Kidney epithelial cell (primary cell): ENCODE data around the gene RIPK4. TPM values are rescaled to one million over a fixed set of nuclear protein-coding genes. Genes with fewer than 3 reads are reported as not detected.

Experiments used
- DNase-seq: peaks from one replicate; pipeline ENCODE4 v3.0.0-alpha.2; 2010; ENCODE audit warnings: low read depth
- H3K27me3 ChIP-seq: 2 replicates; pipeline ENCODE4 v1.6.0; 2011; ENCODE audit warnings: low read length; ENCODE audit not compliant: control insufficient read depth, insufficient read depth
- H3K36me3 ChIP-seq: 2 replicates; pipeline ENCODE4 v1.5.1; 2011; ENCODE audit warnings: low read length; ENCODE audit not compliant: control insufficient read depth, insufficient read depth
- H3K4me3 ChIP-seq: 2 replicates; pipeline ENCODE4 v1.5.1; 2011; ENCODE audit warnings: low read depth, mild to moderate bottlenecking, control low read depth, low read length
- total RNA-seq: library from RNA; depleted of rRNA; stranded (reverse); fragments of >200 nt; gene quantifications from 2 replicates; pipeline ENCODE4 v1.2.3, GENCODE V29; 2015
- TF ChIP-seq, protein P1 (sequence below): IDR thresholded peaks from 2 replicates; pipeline ENCODE4 v1.5.1; 2011; ENCODE audit warnings: mild to moderate bottlenecking, moderate library complexity, low read length, control low read depth, inconsistent platforms; ENCODE audit not compliant: insufficient read depth, poor library complexity, severe bottlenecking

RIPK4 gene
- total RNA-seq, 1 donor from 2014 or later: 17.6 TPM

DNA sequence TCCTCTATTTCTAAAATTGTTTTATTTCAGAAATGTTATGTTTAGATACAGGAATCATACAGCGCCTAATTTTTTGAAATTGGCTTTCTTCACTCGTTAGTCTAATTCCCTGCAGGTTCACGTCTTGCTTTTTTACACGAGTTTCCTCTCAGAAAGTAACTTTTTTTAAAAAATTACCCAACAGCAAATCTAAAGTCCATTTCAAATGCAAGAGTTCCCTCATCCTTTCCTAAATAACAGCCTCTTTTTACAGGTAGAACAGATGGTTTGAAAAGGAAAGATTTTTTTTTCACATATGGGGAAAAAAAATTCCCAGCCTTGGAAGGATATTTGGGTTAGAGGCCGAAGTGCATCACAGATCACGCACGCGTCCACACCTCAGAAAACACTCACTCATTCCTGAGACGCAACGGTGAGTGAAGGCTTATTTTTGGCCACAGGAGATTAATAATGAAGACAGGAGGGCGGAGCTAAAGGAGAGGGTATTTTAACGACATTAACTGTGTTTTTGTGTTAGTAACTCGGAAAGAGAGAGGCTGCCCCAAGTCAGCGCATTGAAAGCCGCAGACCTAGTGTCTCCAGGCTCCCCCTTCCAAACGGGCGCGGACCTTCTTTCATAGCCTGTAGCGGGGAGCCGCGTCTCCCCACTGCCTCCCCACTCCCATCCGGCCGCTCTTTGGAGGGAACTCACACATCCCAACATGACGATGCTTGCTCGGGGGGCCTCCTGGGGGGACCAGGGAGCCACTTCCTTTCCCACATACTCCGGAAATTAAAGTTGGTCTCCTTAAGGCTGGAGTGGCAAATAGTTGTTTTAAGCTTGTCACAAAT is 969 bp upstream of the RIPK4 start:
- Histone ChIP-seq H3K36me3 (no peaks in the 10 kb centered on the region), H3K4me3 (peak overlapping the region; percentile 92), H3K27me3 (no peaks in the 10 kb centered on the region)
- TF ChIP-seq, protein P1, sequence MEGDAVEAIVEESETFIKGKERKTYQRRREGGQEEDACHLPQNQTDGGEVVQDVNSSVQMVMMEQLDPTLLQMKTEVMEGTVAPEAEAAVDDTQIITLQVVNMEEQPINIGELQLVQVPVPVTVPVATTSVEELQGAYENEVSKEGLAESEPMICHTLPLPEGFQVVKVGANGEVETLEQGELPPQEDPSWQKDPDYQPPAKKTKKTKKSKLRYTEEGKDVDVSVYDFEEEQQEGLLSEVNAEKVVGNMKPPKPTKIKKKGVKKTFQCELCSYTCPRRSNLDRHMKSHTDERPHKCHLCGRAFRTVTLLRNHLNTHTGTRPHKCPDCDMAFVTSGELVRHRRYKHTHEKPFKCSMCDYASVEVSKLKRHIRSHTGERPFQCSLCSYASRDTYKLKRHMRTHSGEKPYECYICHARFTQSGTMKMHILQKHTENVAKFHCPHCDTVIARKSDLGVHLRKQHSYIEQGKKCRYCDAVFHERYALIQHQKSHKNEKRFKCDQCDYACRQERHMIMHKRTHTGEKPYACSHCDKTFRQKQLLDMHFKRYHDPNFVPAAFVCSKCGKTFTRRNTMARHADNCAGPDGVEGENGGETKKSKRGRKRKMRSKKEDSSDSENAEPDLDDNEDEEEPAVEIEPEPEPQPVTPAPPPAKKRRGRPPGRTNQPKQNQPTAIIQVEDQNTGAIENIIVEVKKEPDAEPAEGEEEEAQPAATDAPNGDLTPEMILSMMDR: no peak
- DNase-seq: peak; percentile 75

DNA sequence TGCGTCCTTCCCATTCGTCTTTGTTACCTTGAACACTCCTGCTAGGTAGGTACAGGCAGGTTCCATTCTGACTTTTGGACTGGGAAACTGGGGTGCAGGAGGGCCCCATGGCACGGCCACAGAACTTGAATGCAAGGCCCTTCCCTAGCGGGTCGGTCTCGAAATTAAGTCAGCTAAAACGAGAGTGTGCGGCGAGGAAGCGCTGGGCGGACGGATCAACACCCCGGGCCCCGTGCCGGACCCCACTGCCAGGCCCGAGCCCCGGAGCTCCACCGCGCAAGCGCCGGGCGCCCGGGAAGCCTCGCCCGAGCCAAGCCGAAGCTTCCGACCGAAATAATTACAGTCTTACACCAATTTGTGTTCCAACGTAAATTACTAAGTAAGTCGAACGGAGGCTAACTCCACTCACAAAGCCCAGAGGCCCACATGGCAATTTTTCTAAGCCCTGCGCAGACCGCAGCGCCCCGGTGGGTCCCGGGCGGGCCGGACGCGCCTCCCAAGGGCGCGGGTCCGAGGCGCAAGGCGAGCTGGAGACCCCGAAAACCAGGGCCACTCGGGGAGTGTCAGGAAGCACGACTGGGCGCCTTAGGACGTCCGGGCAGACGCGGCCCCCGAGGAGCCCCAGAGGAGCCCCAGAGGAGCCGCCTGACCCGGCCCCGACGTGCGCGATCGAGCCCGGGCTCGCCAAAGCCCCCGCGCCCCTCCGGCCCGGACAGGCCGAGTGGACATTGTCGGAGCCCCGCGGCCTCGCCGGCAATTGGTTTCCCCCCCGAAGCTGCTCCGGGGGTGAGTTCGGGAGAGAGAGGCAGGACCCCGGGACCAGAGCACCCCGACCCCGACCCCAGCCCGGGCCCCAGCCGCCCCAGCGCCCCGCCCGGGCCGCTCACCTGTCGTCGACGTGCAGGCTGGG is 624 bp downstream of the RIPK4 start:
- H3K27me3 ChIP-seq: no peaks in the 10 kb centered on the region
- H3K4me3 ChIP-seq: peak overlapping the region; percentile 92
- TF ChIP-seq, protein P1: no peak
- H3K36me3 ChIP-seq: no peaks in the 10 kb centered on the region
- no peak for DNase-seq

DNA sequence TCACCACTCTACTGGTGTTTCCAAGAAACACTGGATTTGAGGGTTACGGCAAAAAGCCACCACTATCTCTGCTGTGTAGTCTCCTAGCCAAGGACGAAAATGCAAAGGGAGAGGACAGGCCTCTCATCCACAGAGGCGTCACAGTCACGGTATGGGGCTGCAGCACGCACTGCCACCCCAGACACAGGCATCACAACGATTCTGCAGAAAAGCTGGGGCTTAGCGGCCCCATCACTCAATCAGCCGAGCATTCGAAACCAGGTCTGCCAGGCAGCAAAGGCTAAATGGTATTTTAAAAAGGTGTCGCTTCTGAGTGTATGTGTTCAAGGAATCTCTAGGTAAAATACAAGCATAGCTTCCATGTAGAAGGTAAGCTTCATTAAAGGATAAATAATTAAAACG is 1.4 kb downstream of the RIPK4 start:
- H3K27me3 ChIP-seq: no peaks in the 10 kb centered on the region
- DNase-seq: no peak
- H3K4me3 ChIP-seq: peak overlapping the region; percentile 92
- TF ChIP-seq, protein P1: no peak
- H3K36me3 ChIP-seq: no peaks in the 10 kb centered on the region

DNA sequence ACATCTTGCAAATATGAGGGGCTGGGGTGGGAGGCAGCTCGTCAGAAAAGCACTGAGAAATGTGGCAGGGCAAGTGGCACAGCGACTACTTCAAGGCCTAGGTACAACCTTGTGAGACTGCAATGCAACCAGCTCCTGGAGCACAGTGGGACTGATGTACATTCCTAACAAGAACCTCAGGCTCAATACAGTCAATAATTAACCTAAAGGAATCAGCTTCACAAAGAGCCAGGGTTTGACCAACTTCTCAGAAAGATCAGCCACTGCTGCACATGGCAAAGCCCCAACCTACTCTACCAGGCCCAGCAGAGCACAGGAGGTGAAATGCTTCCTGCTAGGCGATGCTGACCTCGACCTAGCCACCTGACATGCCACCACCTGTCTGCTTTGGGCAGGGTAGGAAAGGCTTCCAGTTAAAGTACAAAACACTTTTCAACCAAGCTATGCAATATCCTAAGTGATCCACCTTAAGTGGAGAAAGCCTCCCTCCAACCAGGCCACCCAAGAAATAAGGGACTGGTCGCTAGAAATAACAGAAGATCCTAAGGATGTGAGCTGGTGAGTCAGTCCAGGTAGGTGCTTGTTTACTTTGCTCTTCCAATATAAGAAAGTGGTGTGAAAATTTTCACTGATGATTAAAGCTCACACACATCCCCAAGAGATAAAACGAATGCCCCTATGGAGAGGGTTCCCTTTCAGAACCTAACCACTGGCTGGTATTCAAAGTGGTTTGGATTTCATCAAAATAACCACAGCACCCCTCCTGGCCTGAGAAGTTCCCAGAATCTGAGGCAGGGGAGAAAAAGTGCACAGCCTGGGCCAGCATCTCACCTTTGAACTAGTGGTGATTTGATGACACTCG is 2.1 kb downstream of the RIPK4 start:
- H3K36me3 ChIP-seq: no peaks in the 10 kb centered on the region
- TF ChIP-seq, protein P1: no peak
- no peaks in the 10 kb centered on the region for H3K27me3 ChIP-seq
- H3K4me3 ChIP-seq: peak overlapping the region; percentile 92
- DNase-seq: peak; percentile 75

DNA sequence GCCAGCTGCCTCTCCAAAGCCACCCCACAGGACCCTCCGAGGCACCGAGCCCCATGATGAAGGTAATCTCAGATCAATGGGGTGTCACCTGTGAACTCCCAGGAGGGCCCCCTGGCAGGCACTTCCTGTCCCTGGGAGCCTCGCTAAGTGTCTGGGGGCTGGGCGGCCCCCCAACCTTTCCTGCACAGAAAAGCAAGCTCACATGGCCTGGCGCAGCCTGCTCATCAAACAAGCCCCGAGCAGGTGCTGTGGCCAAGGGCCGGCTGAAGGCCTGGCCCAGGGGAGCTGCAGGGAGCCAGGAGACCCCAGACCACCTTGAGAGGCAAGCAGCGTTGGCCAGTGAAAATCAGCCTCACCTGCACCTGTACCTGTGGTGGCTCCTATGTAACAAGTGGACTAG is 2.9 kb downstream of the RIPK4 start:
- H3K4me3 ChIP-seq: peak overlapping the region; percentile 92
- no peaks in the 10 kb centered on the region for H3K36me3 ChIP-seq
- no peak for DNase-seq
- TF ChIP-seq, protein P1: no peak
- H3K27me3 ChIP-seq: no peaks in the 10 kb centered on the region
